Measurements from ENCODE around the gene RFC1. TPM values are rescaled to one million over a fixed set of nuclear protein-coding genes. Genes with fewer than 3 reads are reported as not detected.

RFC1 gene
- total and polyA plus RNA-seq, 2 of the 4 experiments (the other 2 are of a cell fraction) = 18.4 to 49.3 TPM

GRCh38 chr4:39323821-39324220, 42.3 kb downstream of the RFC1 start:
- H4K20me1 ChIP-seq (ENCODE audit: insufficient read depth, low read length) = no peaks in the 10 kb centered on the region; the same call in 1 of the 2 replicates
- H3K9me1 ChIP-seq (ENCODE audit: insufficient read depth, low read length) = peaks cover 2% of the 10 kb centered on the region; the same call in 1 of the 2 replicates
- H3K18ac ChIP-seq (ENCODE audit: low read depth, low read length) = no peak overlapping the region
- ATAC-seq (ENCODE audit: low read depth) (no peak), DNase-seq (no peak)
- no peak overlapping the region for H3K14ac ChIP-seq (replicated peaks; ENCODE audit: low read depth, low read length)
- no peak overlapping the region for H3K23ac ChIP-seq (ENCODE audit: low read depth, low read length)
- no peak overlapping the region for H3K4ac ChIP-seq (ENCODE audit: low read depth, low read length)
- no peak overlapping the region for H2BK20ac ChIP-seq (ENCODE audit: low read depth, low read length)
- no peak overlapping the region for H4K8ac ChIP-seq (ENCODE audit: low read depth in 2 of 2, low read length in 2 of 2)
- peaks cover 4% of the 10 kb centered on the region; the same call in 1 of the 2 replicates for H3K4me1 ChIP-seq (ENCODE audit: control insufficient read depth, insufficient read depth, low read length)
- H2BK5ac ChIP-seq (ENCODE audit: low read depth, low read length, poor library complexity, severe bottlenecking) = no peak overlapping the region
- no peak overlapping the region for H3K4me3 ChIP-seq (ENCODE audit: insufficient read depth, low read depth, low read length)
- no peaks in the 10 kb centered on the region for H3K9me3 ChIP-seq (ENCODE audit: control insufficient read depth, insufficient read depth, low read length)
- H3K9ac ChIP-seq (ENCODE audit: low read depth, low read length) = no peak overlapping the region
- CTCF ChIA-PET = no interaction called here
- in situ Hi-C loops (cut with MboI; ENCODE audit: low sequenced_read_pairs) = no loop called here
- no peak overlapping the region for H2AK9ac ChIP-seq (replicated peaks; ENCODE audit: low read depth, low read length, poor library complexity)
- no CpG with 5 or more reads among the region's 1 CpG for WGBS, 2 experiments (ENCODE audit: extremely low coverage in 2 of 2, insufficient read length in 1 of 2)
- intact Hi-C loops (cut with micrococcal nuclease) = loop anchor here (5.0 kb wide), 1 partner anchor 43 kb away; the partner anchor contains the start of gene RFC1
- no peak overlapping the region for H4K5ac ChIP-seq (ENCODE audit: low read depth, low read length)
- no peaks in the 10 kb centered on the region for H3K27me3 ChIP-seq (ENCODE audit: control insufficient read depth, insufficient read depth, low read length)
- no peak overlapping the region for H2BK15ac ChIP-seq (ENCODE audit: low read depth, low read length)
- H4K91ac ChIP-seq (ENCODE audit: insufficient read depth, low read depth, low read length) = no peak overlapping the region
- peaks cover 5% of the 10 kb centered on the region for H3K36me3 ChIP-seq (ENCODE audit: control insufficient read depth, insufficient read depth, low read length)
- H2AK5ac ChIP-seq (ENCODE audit: low read depth, low read length) = no peak overlapping the region
- H3K79me1 ChIP-seq (ENCODE audit: low read depth in 1 of 2, low read length in 2 of 2) = peaks cover 14 to 26% of the 10 kb centered on the region in 2 experiments
- H3K56ac ChIP-seq (ENCODE audit: extremely low read depth, insufficient read depth, low read length) = no peak overlapping the region
- POLR2A ChIA-PET (ENCODE audit: unreplicated experiment) = no interaction called here
- dilution Hi-C loops (cut with HindIII; ENCODE audit: low sequenced_read_pairs, unreplicated experiment) = no loop called here
- no TSS peak for BruUV-seq (replicated peaks)
- no peak overlapping the region for H2BK120ac ChIP-seq (ENCODE audit: low read depth, low read length)
- no peak overlapping the region for H3K27ac ChIP-seq (ENCODE audit: insufficient read depth, low read length)
- H2AFZ ChIP-seq (replicated peaks; ENCODE audit: low read length, poor library complexity) = no peak overlapping the region
- no peak overlapping the region for H3K4me2 ChIP-seq (ENCODE audit: low read depth, low read length)
- TF ChIP-seq USF2 (IDR thresholded peaks at IDR 0.05; ENCODE audit: low read depth, low read length) = no peak
- TF ChIP-seq BHLHE40 (IDR thresholded peaks at IDR 0.05; ENCODE audit: low read depth, low read length) = no peak

All from IMR-90 (cell line).